ENCODE data around the gene FATE1.

- no peak for TF ChIP-seq POLR2A (IDR thresholded peaks at IDR 0.05)
- TF ChIP-seq, protein P1, sequence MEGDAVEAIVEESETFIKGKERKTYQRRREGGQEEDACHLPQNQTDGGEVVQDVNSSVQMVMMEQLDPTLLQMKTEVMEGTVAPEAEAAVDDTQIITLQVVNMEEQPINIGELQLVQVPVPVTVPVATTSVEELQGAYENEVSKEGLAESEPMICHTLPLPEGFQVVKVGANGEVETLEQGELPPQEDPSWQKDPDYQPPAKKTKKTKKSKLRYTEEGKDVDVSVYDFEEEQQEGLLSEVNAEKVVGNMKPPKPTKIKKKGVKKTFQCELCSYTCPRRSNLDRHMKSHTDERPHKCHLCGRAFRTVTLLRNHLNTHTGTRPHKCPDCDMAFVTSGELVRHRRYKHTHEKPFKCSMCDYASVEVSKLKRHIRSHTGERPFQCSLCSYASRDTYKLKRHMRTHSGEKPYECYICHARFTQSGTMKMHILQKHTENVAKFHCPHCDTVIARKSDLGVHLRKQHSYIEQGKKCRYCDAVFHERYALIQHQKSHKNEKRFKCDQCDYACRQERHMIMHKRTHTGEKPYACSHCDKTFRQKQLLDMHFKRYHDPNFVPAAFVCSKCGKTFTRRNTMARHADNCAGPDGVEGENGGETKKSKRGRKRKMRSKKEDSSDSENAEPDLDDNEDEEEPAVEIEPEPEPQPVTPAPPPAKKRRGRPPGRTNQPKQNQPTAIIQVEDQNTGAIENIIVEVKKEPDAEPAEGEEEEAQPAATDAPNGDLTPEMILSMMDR (IDR thresholded peaks at IDR 0.05) = no peak
These were observed 14.8 kb upstream of the FATE1 start for GRCh38 chrX:151701071-151701470.

Measured in right lobe of liver (tissue), 4 donors.